ENCODE results near the gene SLC2A3. TPM values are rescaled to one million over a fixed set of nuclear protein-coding genes. Genes with fewer than 3 reads are reported as not detected.

The SLC2A3 gene
- 22.3 and 24.0 TPM in 2 replicates for total RNA-seq (2014; rRNA removed; shearing (Covaris generic))

GRCh38 chr12:7935590-7936581 is at the start of gene SLC2A3:
SLC2A3 (minus strand) TSS chr12:7936187; CDS start chr12:7936034, 153 bp downstream.

GRCh38 chr12:7872566-7873319 is 63.2 kb downstream of the SLC2A3 start, which contains the start of gene SLC2A14:
SLC2A14 (minus strand) TSS chr12:7872915; CDS start chr12:7869880, 3,035 bp downstream.

Small RNAs within 50 kb of the gene (small RNA-seq; reads per million reads assigned to genes)
- not detected for gene RF00019

Other genes with a start within 250 kb of the SLC2A3 start
- not detected in 2 replicates for gene GDF3, start 240.4 kb downstream of the SLC2A3 start, total RNA-seq (2014; rRNA removed; shearing (Covaris generic))
- gene DPPA3, start 224.8 kb downstream of the SLC2A3 start, total RNA-seq (2014; rRNA removed; shearing (Covaris generic)), result not detected in 2 replicates
- not detected in 2 replicates for gene CLEC4C, start 188.8 kb downstream of the SLC2A3 start, total RNA-seq (2014; rRNA removed; shearing (Covaris generic))
- gene NANOGNB, start 171.0 kb downstream of the SLC2A3 start, total RNA-seq (2014; rRNA removed; shearing (Covaris generic)), result not detected in 2 replicates
- not detected in 2 replicates for gene NANOG, start 146.8 kb downstream of the SLC2A3 start, total RNA-seq (2014; rRNA removed; shearing (Covaris generic))
- gene SLC2A14, start 63.3 kb downstream of the SLC2A3 start, total RNA-seq (2014; rRNA removed; shearing (Covaris generic)), result not detected in 2 replicates
- 8.2 and 8.6 TPM in 2 replicates for gene FOXJ2, start 96.5 kb upstream of the SLC2A3 start, total RNA-seq (2014; rRNA removed; shearing (Covaris generic))
- 0.13 and 2.9 TPM in 2 replicates for gene C3AR1, start 130.2 kb upstream of the SLC2A3 start, total RNA-seq (2014; rRNA removed; shearing (Covaris generic))
- gene NECAP1, start 146.1 kb upstream of the SLC2A3 start, total RNA-seq (2014; rRNA removed; shearing (Covaris generic)), result 54.4 and 54.6 TPM in 2 replicates
- gene CLEC4A, start 187.4 kb upstream of the SLC2A3 start, total RNA-seq (2014; rRNA removed; shearing (Covaris generic)), result 0.45 TPM in 1 of 2 replicates, not detected in the other
- not detected in 2 replicates for gene ZNF705A, start 220.8 kb upstream of the SLC2A3 start, total RNA-seq (2014; rRNA removed; shearing (Covaris generic))

Data from A375 (cell line).